PFSK-1 (cell line): ENCODE results near the gene KHSRP.

Experiments
- FOXP2 ChIP-seq: optimal IDR thresholded peaks from 2 replicates; pipeline ENCODE3; 2011; ENCODE audit warnings: borderline replicate concordance, control low read depth, inconsistent platforms; ENCODE audit not compliant: insufficient read depth; ENCODE audit errors: extremely low read length, extremely low read depth
- POLR2AphosphoS5 ChIP-seq: IDR thresholded peaks from 2 replicates; pipeline ENCODE4 v1.6.1; 2012; ENCODE audit warnings: low read depth, mild to moderate bottlenecking, control low read depth, low read length, moderate library complexity
- SIN3A ChIP-seq: IDR thresholded peaks from 2 replicates; pipeline ENCODE4 v1.6.1; 2012; ENCODE audit warnings: mild to moderate bottlenecking, low read length, moderate library complexity, borderline replicate concordance; ENCODE audit not compliant: insufficient read depth
- TAF1 ChIP-seq: IDR thresholded peaks from 2 replicates; pipeline ENCODE4 v1.6.1; 2012; ENCODE audit warnings: low read length, control low read depth, borderline replicate concordance; ENCODE audit not compliant: insufficient read depth
- TF ChIP-seq, protein P1 (sequence below), 2 experiments: IDR thresholded peaks; 2 replicates each; pipeline versions ENCODE4 v1.6.1 to v1.8.0; 2011 to 2012; ENCODE audit warnings: low read depth in 2 of 2, low read length in 2 of 2, control low read depth in 1 of 2, inconsistent platforms in 1 of 2, mild to moderate bottlenecking in 1 of 2, moderate library complexity in 1 of 2; ENCODE audit not compliant: insufficient read depth in 1 of 2

Gene KHSRP

GRCh38 chr19:6467384-6467783 lies 42.8 kb upstream of the KHSRP start:
- TF ChIP-seq SIN3A (no peak), POLR2AphosphoS5 (no peak), FOXP2 (no peak)
- TF ChIP-seq, protein P1, sequence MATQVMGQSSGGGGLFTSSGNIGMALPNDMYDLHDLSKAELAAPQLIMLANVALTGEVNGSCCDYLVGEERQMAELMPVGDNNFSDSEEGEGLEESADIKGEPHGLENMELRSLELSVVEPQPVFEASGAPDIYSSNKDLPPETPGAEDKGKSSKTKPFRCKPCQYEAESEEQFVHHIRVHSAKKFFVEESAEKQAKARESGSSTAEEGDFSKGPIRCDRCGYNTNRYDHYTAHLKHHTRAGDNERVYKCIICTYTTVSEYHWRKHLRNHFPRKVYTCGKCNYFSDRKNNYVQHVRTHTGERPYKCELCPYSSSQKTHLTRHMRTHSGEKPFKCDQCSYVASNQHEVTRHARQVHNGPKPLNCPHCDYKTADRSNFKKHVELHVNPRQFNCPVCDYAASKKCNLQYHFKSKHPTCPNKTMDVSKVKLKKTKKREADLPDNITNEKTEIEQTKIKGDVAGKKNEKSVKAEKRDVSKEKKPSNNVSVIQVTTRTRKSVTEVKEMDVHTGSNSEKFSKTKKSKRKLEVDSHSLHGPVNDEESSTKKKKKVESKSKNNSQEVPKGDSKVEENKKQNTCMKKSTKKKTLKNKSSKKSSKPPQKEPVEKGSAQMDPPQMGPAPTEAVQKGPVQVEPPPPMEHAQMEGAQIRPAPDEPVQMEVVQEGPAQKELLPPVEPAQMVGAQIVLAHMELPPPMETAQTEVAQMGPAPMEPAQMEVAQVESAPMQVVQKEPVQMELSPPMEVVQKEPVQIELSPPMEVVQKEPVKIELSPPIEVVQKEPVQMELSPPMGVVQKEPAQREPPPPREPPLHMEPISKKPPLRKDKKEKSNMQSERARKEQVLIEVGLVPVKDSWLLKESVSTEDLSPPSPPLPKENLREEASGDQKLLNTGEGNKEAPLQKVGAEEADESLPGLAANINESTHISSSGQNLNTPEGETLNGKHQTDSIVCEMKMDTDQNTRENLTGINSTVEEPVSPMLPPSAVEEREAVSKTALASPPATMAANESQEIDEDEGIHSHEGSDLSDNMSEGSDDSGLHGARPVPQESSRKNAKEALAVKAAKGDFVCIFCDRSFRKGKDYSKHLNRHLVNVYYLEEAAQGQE (IDR thresholded peaks at IDR 0.05; ENCODE audit: insufficient read depth in 1 of 2, low read depth in 2 of 2, low read length in 2 of 2), result no peak

GRCh38 chr19:6466526-6467248 lies 42.1 kb upstream of the KHSRP start:
- TF ChIP-seq TAF1 (no peak), POLR2AphosphoS5 (no peak), SIN3A (no peak), FOXP2 (no peak)
- TF ChIP-seq, protein P1 (IDR thresholded peaks at IDR 0.05; ENCODE audit: insufficient read depth in 1 of 2, low read depth in 2 of 2, low read length in 2 of 2), result no peak

- no peak for TF ChIP-seq POLR2AphosphoS5
- TF ChIP-seq FOXP2, result no peak
- no peak for TF ChIP-seq TAF1
- TF ChIP-seq, protein P1 (IDR thresholded peaks at IDR 0.05; ENCODE audit: insufficient read depth in 1 of 2, low read depth in 2 of 2, low read length in 2 of 2), result no peak
- no peak for TF ChIP-seq SIN3A
Observed at GRCh38 chr19:6465663-6466062, 41.1 kb upstream of the KHSRP start.

GRCh38 chr19:6465006-6465405 lies 40.4 kb upstream of the KHSRP start:
- TF ChIP-seq SIN3A (no peak), FOXP2 (no peak), TAF1 (no peak), POLR2AphosphoS5 (no peak)
- TF ChIP-seq, protein P1 (IDR thresholded peaks at IDR 0.05; ENCODE audit: insufficient read depth in 1 of 2, low read depth in 2 of 2, low read length in 2 of 2), result no peak
